HepG2 (cell line): ENCODE data around the gene TTPAL. TPM values are rescaled to one million over a fixed set of nuclear protein-coding genes. Genes with fewer than 3 reads are reported as not detected.

Source experiments
- ATAC-seq: fragments of 200-7000 bp; cut with Tn5 transposase; 3 replicates; pipeline ENCODE4 v1.9.1; 2020; ENCODE audit warnings: mild to moderate bottlenecking, moderate library complexity
- BruUV-seq: library from RNA; stranded (reverse); fragments of 400-500 nt; replicated peaks from 2 replicates; lab custom pipeline; 2021; lab: Mats Ljungman, UMichigan
- CTCF ChIA-PET: fragments of 300-600 bp; formaldehyde crosslinking; extraction: SDS; loops from one replicate; lab custom pipeline; 2021; ENCODE audit warnings: low total read pairs, inconsistent platforms, low intra/inter-chr PET ratio; lab: Yijun Ruan, JAX
- POLR2A ChIA-PET: fragments of 350-600 bp; sonication (Branson Sonifier 250); formaldehyde crosslinking; loops from one replicate; lab custom pipeline; 2020; ENCODE audit warnings: antibody characterized with exemption, inconsistent platforms; lab: Yijun Ruan, JAX
- DNase-seq: peaks from one replicate; pipeline ENCODE4 v3.0.0-alpha.2; 2015; ENCODE audit warnings: low spot score
- FAIRE-seq: peaks from 3 replicates; lab custom pipeline; 2011; peaks lifted over from hg19 to GRCh38; lab: Jason Lieb, UNC
- H2AFZ ChIP-seq: one replicate; pipeline ENCODE4 v1.6.1; 2011; ENCODE audit warnings: low read length, inconsistent platforms
- H3K27ac ChIP-seq: fragments of 300-600 bp; 3 replicates; pipeline ENCODE4 v1.8.0; 2011; ENCODE audit warnings: mixed run types, mild to moderate bottlenecking, mixed read lengths, low read length, inconsistent platforms; ENCODE audit not compliant: insufficient read depth; ENCODE audit errors: extremely low read length
- H3K27me3 ChIP-seq, 2 experiments: fragments of 200-600 bp in 1 of 2; 2 replicates in 1 of 2; 3 replicates in 1 of 2; pipeline versions ENCODE4 v1.6.0 to v1.8.0; 2011; ENCODE audit warnings: low read length in 2 of 2, mild to moderate bottlenecking in 2 of 2, moderate library complexity in 2 of 2, inconsistent platforms in 1 of 2; ENCODE audit not compliant: insufficient read depth in 2 of 2, control insufficient read depth in 1 of 2
- H3K36me3 ChIP-seq, 2 experiments: fragments of 200-600 bp in 1 of 2; replicated peaks in 1 of 2; 2 replicates in 1 of 2; 3 replicates in 1 of 2; pipeline versions ENCODE4 v1.5.1 to v1.8.0; 2011; ENCODE audit warnings: low read length in 2 of 2, inconsistent platforms in 1 of 2; ENCODE audit not compliant: insufficient read depth in 2 of 2, control insufficient read depth in 1 of 2
- H3K4me1 ChIP-seq: 2 replicates; pipeline ENCODE4 v1.5.1; 2012; ENCODE audit warnings: low read length, inconsistent platforms; ENCODE audit not compliant: insufficient read depth
- H3K4me2 ChIP-seq: 2 replicates; pipeline ENCODE4 v1.6.0; 2011; ENCODE audit warnings: low read depth, low read length, inconsistent platforms
- H3K4me3 ChIP-seq, 3 experiments: fragments of 200-600 bp in 1 of 3; sonication (generic), shearing (Covaris generic) in 1 of 3; replicated peaks in 1 of 3; 2 replicates each; pipeline ENCODE4 v1.5.1; 2011 to 2016; ENCODE audit warnings: low read length in 3 of 3, inconsistent platforms in 2 of 3, low read depth in 2 of 3, mild to moderate bottlenecking in 2 of 3, control low read depth in 1 of 3, mixed read lengths in 1 of 3; ENCODE audit not compliant: insufficient read depth in 1 of 3
- H3K79me2 ChIP-seq: one replicate; pipeline ENCODE4 v1.6.1; 2011; ENCODE audit warnings: low read length, inconsistent platforms; ENCODE audit not compliant: insufficient read depth
- H3K9ac ChIP-seq: 2 replicates; pipeline ENCODE4 v1.6.0; 2011; ENCODE audit warnings: mild to moderate bottlenecking, low read depth, low read length, inconsistent platforms; ENCODE audit not compliant: insufficient read depth
- H3K9me3 ChIP-seq: 2 replicates; pipeline ENCODE4 v1.5.1; 2012; ENCODE audit warnings: mild to moderate bottlenecking, low read length
- H4K20me1 ChIP-seq: 2 replicates; pipeline ENCODE4 v1.6.0; 2011; ENCODE audit warnings: inconsistent platforms, mild to moderate bottlenecking, low read length, moderate library complexity; ENCODE audit not compliant: insufficient read depth
- PCBP1 ChIP-seq: fragments of 200-400 bp; formaldehyde crosslinking; IDR thresholded peaks from 2 replicates; pipeline ENCODE4 v1.6.1; 2017; ENCODE audit warnings: mild to moderate bottlenecking, low read depth, low read length, borderline replicate concordance
- SKIL ChIP-seq: sonication (generic); formaldehyde crosslinking; IDR thresholded peaks from 2 replicates; pipeline ENCODE4 v1.8.0; 2022; ENCODE audit warnings: missing genetic modification reagents, mild to moderate bottlenecking, moderate library complexity, borderline replicate concordance
- TCF7L2 ChIP-seq: IDR thresholded peaks from 2 replicates; pipeline ENCODE4 v1.6.1; 2011; ENCODE audit warnings: mild to moderate bottlenecking, low read depth, low read length, moderate library complexity
- TOE1 ChIP-seq: sonication (generic); formaldehyde crosslinking; IDR thresholded peaks from 2 replicates; pipeline ENCODE4 v1.4.0; 2020; ENCODE audit warnings: mild to moderate bottlenecking, missing genetic modification reagents
- ZNF317 ChIP-seq: sonication (generic); formaldehyde crosslinking; IDR thresholded peaks from 2 replicates; pipeline ENCODE4 v1.5.0; 2020; ENCODE audit warnings: mild to moderate bottlenecking, missing genetic modification reagents
- ZNF407 ChIP-seq: sonication (generic); formaldehyde crosslinking; IDR thresholded peaks from one replicate; pipeline ENCODE4 v1.5.1; 2020; ENCODE audit warnings: mild to moderate bottlenecking, missing genetic modification reagents; ENCODE audit errors: not compliant biosample characterization
- ZNF788 ChIP-seq: sonication (generic); formaldehyde crosslinking; IDR thresholded peaks from 2 replicates; pipeline ENCODE4 v1.5.0; 2020; ENCODE audit warnings: mild to moderate bottlenecking, missing genetic modification reagents, borderline replicate concordance
- WGBS: methylation state at CpG from one replicate; pipeline ENCODE4 v1.1.6; 2017; ENCODE audit warnings: low lambda C conversion rate; 5-methylcytosine and 5-hydroxymethylcytosine counted together
- in situ Hi-C: cut with HindIII; loops from 2 replicates; pipeline ENCODE4 v1.10.0; 2017; ENCODE audit warnings: low pct_unique_long_range_greater_than_20kb; ENCODE audit not compliant: extremely low pct_ligation_motif_present
- intact Hi-C: fragments of 100-400 bp; cut with micrococcal nuclease; formaldehyde crosslinking; loops from one replicate; pipeline ENCODE4 v1.10.0; 2022; ENCODE audit not compliant: unreplicated experiment
- polyA plus RNA-seq, 8 experiments: library from polyadenylated mRNA; depleted of rRNA in 3 of 8; stranded (reverse) in 7 of 8; unstranded in 1 of 8; fragments of >200 nt; fragmentation: Illumina TruSeq in 4 of 8; extraction: Trizol in 4 of 8; gene quantifications; 2 replicates each; pipeline versions ENCODE4 v1.2.1 to v1.2.3, GENCODE V29; 2011 to 2016; ENCODE audit warnings: low read depth in 4 of 8, missing spikeins in 1 of 8, mixed read lengths in 1 of 8; ENCODE audit not compliant: insufficient read depth in 1 of 8
- total RNA-seq, 5 experiments: library from RNA; depleted of rRNA; stranded (reverse); fragments of >200 nt; fragmentation: Illumina TruSeq; extraction: Trizol; gene quantifications; 2 replicates each; pipeline ENCODE4 v1.2.3, GENCODE V29; 2016; ENCODE audit warnings: low read depth in 1 of 5

Gene TTPAL
- total and polyA plus RNA-seq, 2 of the 13 experiments (the other 11 are each of a cell fraction or from before 2014, with no cell fraction given): 4.3 to 18.8 TPM

- intact Hi-C loops: no loop called here
- H2AFZ ChIP-seq: no peak overlapping the region
- FAIRE-seq (no peak), DNase-seq (no peak), ATAC-seq (no peak)
- POLR2A ChIA-PET: interaction anchor here (1.1 to 3.3 kb wide), 4 partner anchors 10 to 175 kb away, joined by 3 to 19 read pairs (median 3); no protein-coding TSS in a partner anchor
- peaks cover 12% of the 10 kb centered on the region for H3K79me2 ChIP-seq
- no peak overlapping the region for H3K27ac ChIP-seq
- no peaks in the 10 kb centered on the region for H3K9me3 ChIP-seq
- no TSS peak for BruUV-seq
- H3K4me1 ChIP-seq: peaks cover 33% of the 10 kb centered on the region
- 91% methylated on average over 3 of the region's 3 CpGs for whole genome bisulfite sequencing
- TF ChIP-seq ZNF317 (CRISPR knock-in tag) (no peak), TCF7L2 (no peak), ZNF788 (CRISPR knock-in tag) (0 out of 2 replicates have a peak, but pooled peaks have one; percentile 18), SKIL (CRISPR knock-in tag) (no peak), TOE1 (no peak)
- peaks cover 8 to 23% of the 10 kb centered on the region in 2 experiments for H3K36me3 ChIP-seq
- no peaks in the 10 kb centered on the region; a peak in 1 of 5 replicates for H3K27me3 ChIP-seq
- CTCF ChIA-PET: no interaction called here
- no peaks in the 10 kb centered on the region for H4K20me1 ChIP-seq
- in situ Hi-C loops: loop anchor here (5.0 to 10.0 kb wide), 2 partner anchors 130 to 362 kb away; no protein-coding TSS in a partner anchor
- H3K4me3 ChIP-seq: no peak overlapping the region; a peak in 1 of 6 replicates
- H3K9ac ChIP-seq: no peak overlapping the region
- H3K4me2 ChIP-seq: peak overlapping the region; percentile 99
These were observed 1.5 kb downstream of the TTPAL start for GRCh38 chr20:44477151-44477550.

GRCh38 chr20:44478206-44478605 is 2.5 kb downstream of the TTPAL start:
- whole genome bisulfite sequencing: 92% methylated on average over 6 of the region's 6 CpGs
- no peak overlapping the region for H3K4me2 ChIP-seq
- CTCF ChIA-PET: no interaction called here
- POLR2A ChIA-PET: interaction anchor here (1.1 to 3.3 kb wide), 2 partner anchors 45 to 131 kb away, joined by 3 to 19 read pairs; no protein-coding TSS in a partner anchor
- H3K27ac ChIP-seq: no peak overlapping the region
- H3K36me3 ChIP-seq: peaks cover 10 to 25% of the 10 kb centered on the region in 2 experiments
- in situ Hi-C loops (loop anchor here (5.0 to 10.0 kb wide), 2 partner anchors 129 to 363 kb away; no protein-coding TSS in a partner anchor), intact Hi-C loops (no loop called here)
- ATAC-seq (no peak), FAIRE-seq (no peak), DNase-seq (no peak)
- peaks cover 12% of the 10 kb centered on the region for H3K79me2 ChIP-seq
- no peak overlapping the region for H3K9ac ChIP-seq
- no peaks in the 10 kb centered on the region for H3K9me3 ChIP-seq
- no peak overlapping the region for H2AFZ ChIP-seq
- no peaks in the 10 kb centered on the region; a peak in 1 of 5 replicates for H3K27me3 ChIP-seq
- H4K20me1 ChIP-seq: no peaks in the 10 kb centered on the region
- no peak overlapping the region for H3K4me3 ChIP-seq
- no TSS peak for BruUV-seq
- peaks cover 27% of the 10 kb centered on the region for H3K4me1 ChIP-seq
- no peak for TF ChIP-seq PCBP1
- TF ChIP-seq ZNF407 (CRISPR knock-in tag): no peak
